GM23338 (cell line): ENCODE results near the gene LYRM7. TPM values are rescaled to one million over a fixed set of nuclear protein-coding genes. Genes with fewer than 3 reads are reported as not detected.

ENCODE experiments used
- ATAC-seq: fragments of 200-7000 bp; cut with Tn5 transposase; 3 replicates; pipeline ENCODE4 v1.9.1; 2020
- DNase-seq: peaks from one replicate; pipeline ENCODE4 v3.0.0-alpha.2; 2015; ENCODE audit warnings: low spot score
- H2AFZ ChIP-seq: fragments of 200-600 bp; sonication (generic); 2 replicates; pipeline ENCODE4 v1.8.0; 2016; ENCODE audit warnings: antibody characterized with exemption, mild to moderate bottlenecking, moderate library complexity
- H3F3A ChIP-seq: fragments of 200-600 bp; sonication (generic); replicated peaks from 2 replicates; pipeline ENCODE4 v1.8.0; 2017; ENCODE audit warnings: antibody characterized with exemption, mixed run types, low read depth
- H3K27ac ChIP-seq: fragments of 200-600 bp; sonication (generic); 2 replicates; pipeline ENCODE4 v1.6.1; 2016; ENCODE audit warnings: low read depth
- H3K27me3 ChIP-seq: fragments of 200-600 bp; sonication (generic); 2 replicates; pipeline ENCODE4 v1.8.0; 2016; ENCODE audit warnings: mild to moderate bottlenecking, mixed run types, moderate library complexity; ENCODE audit not compliant: insufficient read depth
- H3K36me3 ChIP-seq: fragments of 200-600 bp; sonication (generic); 2 replicates; pipeline ENCODE4 v1.8.0; 2016; ENCODE audit warnings: mild to moderate bottlenecking; ENCODE audit not compliant: insufficient read depth
- H3K4me1 ChIP-seq: fragments of 200-600 bp; sonication (generic); 2 replicates; pipeline ENCODE4 v1.8.0; 2016; ENCODE audit warnings: mild to moderate bottlenecking, moderate library complexity; ENCODE audit not compliant: insufficient read depth
- H3K4me2 ChIP-seq: fragments of 200-600 bp; sonication (generic); 2 replicates; pipeline ENCODE4 v1.7.1; 2017; ENCODE audit warnings: mixed run types
- H3K4me3 ChIP-seq: fragments of 200-600 bp; sonication (generic); 2 replicates; pipeline ENCODE4 v1.6.1; 2016; ENCODE audit warnings: mixed run types
- H3K79me2 ChIP-seq: fragments of 200-600 bp; sonication (generic); replicated peaks from 2 replicates; pipeline ENCODE4 v1.8.0; 2017; ENCODE audit warnings: mild to moderate bottlenecking; ENCODE audit not compliant: insufficient read depth
- H3K9me2 ChIP-seq: fragments of 200-600 bp; sonication (generic); 2 replicates; pipeline ENCODE4 v1.8.0; 2017; ENCODE audit not compliant: insufficient read depth
- H4K20me1 ChIP-seq: fragments of 200-600 bp; sonication (generic); replicated peaks from 2 replicates; pipeline ENCODE4 v1.8.0; 2017; ENCODE audit warnings: mild to moderate bottlenecking; ENCODE audit not compliant: insufficient read depth
- H3K27ac Mint-ChIP-seq: 2 replicates; pipeline ENCODE4 v1.8.0; 2020; ENCODE audit warnings: inconsistent platforms, mild to moderate bottlenecking, moderate library complexity, mixed read lengths
- H3K27me3 Mint-ChIP-seq: 3 replicates; pipeline ENCODE4 v1.8.0; 2022; ENCODE audit warnings: low read depth, mild to moderate bottlenecking, moderate library complexity, mixed read lengths, inconsistent platforms; ENCODE audit not compliant: insufficient read depth, poor library complexity
- H3K36me3 Mint-ChIP-seq: 3 replicates; pipeline ENCODE4 v1.8.0; 2021; ENCODE audit warnings: low read depth, mild to moderate bottlenecking, inconsistent platforms, moderate library complexity, mixed read lengths
- H3K4me1 Mint-ChIP-seq: 3 replicates; pipeline ENCODE4 v1.8.0; 2020; ENCODE audit warnings: mild to moderate bottlenecking, inconsistent platforms, mixed read lengths
- H3K4me3 Mint-ChIP-seq: 3 replicates; pipeline ENCODE4 v1.8.0; 2021; ENCODE audit warnings: moderate library complexity, mild to moderate bottlenecking, inconsistent platforms, mixed read lengths
- H3K9me3 Mint-ChIP-seq: 3 replicates; pipeline ENCODE4 v1.8.0; 2020; ENCODE audit warnings: moderate library complexity, mild to moderate bottlenecking, inconsistent platforms, mixed read lengths
- CTCF ChIP-seq, 2 experiments: fragments of 200-600 bp in 1 of 2; sonication (generic) in 1 of 2; conservative IDR thresholded peaks; 2 replicates each; pipeline versions ENCODE4 v1.5.1 to v1.6.1; 2016 to 2017; ENCODE audit warnings: antibody characterized with exemption in 2 of 2, low read depth in 2 of 2, mild to moderate bottlenecking in 2 of 2, moderate library complexity in 1 of 2
- ETS1 ChIP-seq: IDR thresholded peaks from 2 replicates; pipeline ENCODE4 v1.6.1; 2016; ENCODE audit warnings: antibody characterized with exemption
- EZH2 ChIP-seq: fragments of 200-600 bp; sonication (generic); IDR thresholded peaks from one replicate; pipeline ENCODE4 v1.8.0; 2017; ENCODE audit warnings: antibody characterized with exemption, mild to moderate bottlenecking, low read depth; ENCODE audit not compliant: unreplicated experiment
- EZH2phosphoT487 ChIP-seq: fragments of 200-600 bp; sonication (generic); IDR thresholded peaks from one replicate; pipeline ENCODE4 v1.8.1; 2018; ENCODE audit warnings: antibody characterized with exemption; ENCODE audit not compliant: unreplicated experiment
- NANOG ChIP-seq: IDR thresholded peaks from 2 replicates; pipeline ENCODE4 v1.6.1; 2016; ENCODE audit warnings: antibody characterized with exemption, borderline replicate concordance
- POLR2AphosphoS5 ChIP-seq: IDR thresholded peaks from 2 replicates; pipeline ENCODE4 v1.6.1; 2016; ENCODE audit warnings: antibody characterized with exemption, low read depth
- ZNF114 ChIP-seq: fragments of 250-450 bp; sonication (Bioruptor Pico); IDR thresholded peaks from 2 replicates; pipeline ENCODE4 v1.5.0; 2020; ENCODE audit warnings: mild to moderate bottlenecking, moderate library complexity
- polyA plus RNA-seq: library from polyadenylated mRNA; unstranded; fragments of >200 nt; fragmentation: Nextera tagmentation; extraction: Ambion mirVana; gene quantifications from 2 replicates; pipeline ENCODE4 v1.2.1, GENCODE V29; 2016
- total RNA-seq: library from RNA; depleted of rRNA; stranded (reverse); fragments of >200 nt; shearing (Covaris generic); gene quantifications from 2 replicates; pipeline ENCODE4 v1.2.3, GENCODE V29; 2014
- TF ChIP-seq, protein P1 (sequence below): fragments of 250-450 bp; sonication (Bioruptor Pico); IDR thresholded peaks from 2 replicates; pipeline ENCODE4 v1.5.0; 2020; ENCODE audit warnings: mild to moderate bottlenecking, moderate library complexity
- TF ChIP-seq, protein P2 (sequence below): IDR thresholded peaks from one replicate; pipeline ENCODE4 v1.6.1; 2018; ENCODE audit warnings: antibody characterized with exemption; ENCODE audit not compliant: unreplicated experiment

The LYRM7 gene
- total and polyA plus RNA-seq, 2 experiments from 2014 or later = 11.3 to 34.8 TPM

- TF ChIP-seq, protein P1, sequence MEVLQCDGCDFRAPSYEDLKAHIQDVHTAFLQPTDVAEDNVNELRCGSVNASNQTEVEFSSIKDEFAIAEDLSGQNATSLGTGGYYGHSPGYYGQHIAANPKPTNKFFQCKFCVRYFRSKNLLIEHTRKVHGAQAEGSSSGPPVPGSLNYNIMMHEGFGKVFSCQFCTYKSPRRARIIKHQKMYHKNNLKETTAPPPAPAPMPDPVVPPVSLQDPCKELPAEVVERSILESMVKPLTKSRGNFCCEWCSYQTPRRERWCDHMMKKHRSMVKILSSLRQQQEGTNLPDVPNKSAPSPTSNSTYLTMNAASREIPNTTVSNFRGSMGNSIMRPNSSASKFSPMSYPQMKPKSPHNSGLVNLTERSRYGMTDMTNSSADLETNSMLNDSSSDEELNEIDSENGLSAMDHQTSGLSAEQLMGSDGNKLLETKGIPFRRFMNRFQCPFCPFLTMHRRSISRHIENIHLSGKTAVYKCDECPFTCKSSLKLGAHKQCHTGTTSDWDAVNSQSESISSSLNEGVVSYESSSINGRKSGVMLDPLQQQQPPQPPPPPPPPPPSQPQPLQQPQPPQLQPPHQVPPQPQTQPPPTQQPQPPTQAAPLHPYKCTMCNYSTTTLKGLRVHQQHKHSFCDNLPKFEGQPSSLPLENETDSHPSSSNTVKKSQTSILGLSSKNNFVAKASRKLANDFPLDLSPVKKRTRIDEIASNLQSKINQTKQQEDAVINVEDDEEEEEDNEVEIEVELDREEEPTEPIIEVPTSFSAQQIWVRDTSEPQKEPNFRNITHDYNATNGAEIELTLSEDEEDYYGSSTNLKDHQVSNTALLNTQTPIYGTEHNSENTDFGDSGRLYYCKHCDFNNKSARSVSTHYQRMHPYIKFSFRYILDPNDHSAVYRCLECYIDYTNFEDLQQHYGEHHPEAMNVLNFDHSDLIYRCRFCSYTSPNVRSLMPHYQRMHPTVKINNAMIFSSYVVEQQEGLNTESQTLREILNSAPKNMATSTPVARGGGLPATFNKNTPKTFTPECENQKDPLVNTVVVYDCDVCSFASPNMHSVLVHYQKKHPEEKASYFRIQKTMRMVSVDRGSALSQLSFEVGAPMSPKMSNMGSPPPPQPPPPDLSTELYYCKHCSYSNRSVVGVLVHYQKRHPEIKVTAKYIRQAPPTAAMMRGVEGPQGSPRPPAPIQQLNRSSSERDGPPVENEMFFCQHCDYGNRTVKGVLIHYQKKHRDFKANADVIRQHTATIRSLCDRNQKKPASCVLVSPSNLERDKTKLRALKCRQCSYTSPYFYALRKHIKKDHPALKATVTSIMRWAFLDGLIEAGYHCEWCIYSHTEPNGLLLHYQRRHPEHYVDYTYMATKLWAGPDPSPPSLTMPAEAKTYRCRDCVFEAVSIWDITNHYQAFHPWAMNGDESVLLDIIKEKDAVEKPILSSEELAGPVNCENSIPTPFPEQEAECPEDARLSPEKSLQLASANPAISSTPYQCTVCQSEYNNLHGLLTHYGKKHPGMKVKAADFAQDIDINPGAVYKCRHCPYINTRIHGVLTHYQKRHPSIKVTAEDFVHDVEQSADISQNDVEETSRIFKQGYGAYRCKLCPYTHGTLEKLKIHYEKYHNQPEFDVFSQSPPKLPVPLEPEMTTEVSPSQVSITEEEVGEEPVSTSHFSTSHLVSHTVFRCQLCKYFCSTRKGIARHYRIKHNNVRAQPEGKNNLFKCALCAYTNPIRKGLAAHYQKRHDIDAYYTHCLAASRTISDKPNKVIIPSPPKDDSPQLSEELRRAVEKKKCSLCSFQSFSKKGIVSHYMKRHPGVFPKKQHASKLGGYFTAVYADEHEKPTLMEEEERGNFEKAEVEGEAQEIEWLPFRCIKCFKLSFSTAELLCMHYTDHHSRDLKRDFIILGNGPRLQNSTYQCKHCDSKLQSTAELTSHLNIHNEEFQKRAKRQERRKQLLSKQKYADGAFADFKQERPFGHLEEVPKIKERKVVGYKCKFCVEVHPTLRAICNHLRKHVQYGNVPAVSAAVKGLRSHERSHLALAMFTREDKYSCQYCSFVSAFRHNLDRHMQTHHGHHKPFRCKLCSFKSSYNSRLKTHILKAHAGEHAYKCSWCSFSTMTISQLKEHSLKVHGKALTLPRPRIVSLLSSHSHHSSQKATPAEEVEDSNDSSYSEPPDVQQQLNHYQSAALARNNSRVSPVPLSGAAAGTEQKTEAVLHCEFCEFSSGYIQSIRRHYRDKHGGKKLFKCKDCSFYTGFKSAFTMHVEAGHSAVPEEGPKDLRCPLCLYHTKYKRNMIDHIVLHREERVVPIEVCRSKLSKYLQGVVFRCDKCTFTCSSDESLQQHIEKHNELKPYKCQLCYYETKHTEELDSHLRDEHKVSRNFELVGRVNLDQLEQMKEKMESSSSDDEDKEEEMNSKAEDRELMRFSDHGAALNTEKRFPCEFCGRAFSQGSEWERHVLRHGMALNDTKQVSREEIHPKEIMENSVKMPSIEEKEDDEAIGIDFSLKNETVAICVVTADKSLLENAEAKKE (CRISPR knock-in tag) = no peak
- no peak for TF ChIP-seq CTCF (conservative IDR thresholded peaks at IDR 0.05; ENCODE audit: low read depth in 2 of 2)
- TF ChIP-seq ETS1 = no peak
These were observed 56.2 kb downstream of the LYRM7 start (continued) for GRCh38 chr5:131226899-131227298.

- H2AFZ ChIP-seq = no peak overlapping the region
- Mint-ChIP-seq H3K36me3 (no peaks in the 10 kb centered on the region), H3K4me1 (peaks cover 7% of the 10 kb centered on the region; the same call in 1 of the 3 replicates), H3K9me3 (no peaks in the 10 kb centered on the region), H3K4me3 (no peak overlapping the region), H3K27me3 (peaks cover 2% of the 10 kb centered on the region), H3K27ac (no peak overlapping the region)
- no peaks in the 10 kb centered on the region for H3K9me2 ChIP-seq
- no peak overlapping the region for H3K4me3 ChIP-seq
- H3K4me1 ChIP-seq = no peaks in the 10 kb centered on the region
- H3K27me3 ChIP-seq = no peaks in the 10 kb centered on the region
- no peak overlapping the region for H3K4me2 ChIP-seq
- H4K20me1 ChIP-seq = no peaks in the 10 kb centered on the region
- no peaks in the 10 kb centered on the region for H3K36me3 ChIP-seq
- ATAC-seq (no peak), DNase-seq (no peak)
- H3F3A ChIP-seq = no peaks in the 10 kb centered on the region
- H3K79me2 ChIP-seq = no peaks in the 10 kb centered on the region
- H3K27ac ChIP-seq = no peak overlapping the region
- TF ChIP-seq EZH2 = no peak
- TF ChIP-seq, protein P2, sequence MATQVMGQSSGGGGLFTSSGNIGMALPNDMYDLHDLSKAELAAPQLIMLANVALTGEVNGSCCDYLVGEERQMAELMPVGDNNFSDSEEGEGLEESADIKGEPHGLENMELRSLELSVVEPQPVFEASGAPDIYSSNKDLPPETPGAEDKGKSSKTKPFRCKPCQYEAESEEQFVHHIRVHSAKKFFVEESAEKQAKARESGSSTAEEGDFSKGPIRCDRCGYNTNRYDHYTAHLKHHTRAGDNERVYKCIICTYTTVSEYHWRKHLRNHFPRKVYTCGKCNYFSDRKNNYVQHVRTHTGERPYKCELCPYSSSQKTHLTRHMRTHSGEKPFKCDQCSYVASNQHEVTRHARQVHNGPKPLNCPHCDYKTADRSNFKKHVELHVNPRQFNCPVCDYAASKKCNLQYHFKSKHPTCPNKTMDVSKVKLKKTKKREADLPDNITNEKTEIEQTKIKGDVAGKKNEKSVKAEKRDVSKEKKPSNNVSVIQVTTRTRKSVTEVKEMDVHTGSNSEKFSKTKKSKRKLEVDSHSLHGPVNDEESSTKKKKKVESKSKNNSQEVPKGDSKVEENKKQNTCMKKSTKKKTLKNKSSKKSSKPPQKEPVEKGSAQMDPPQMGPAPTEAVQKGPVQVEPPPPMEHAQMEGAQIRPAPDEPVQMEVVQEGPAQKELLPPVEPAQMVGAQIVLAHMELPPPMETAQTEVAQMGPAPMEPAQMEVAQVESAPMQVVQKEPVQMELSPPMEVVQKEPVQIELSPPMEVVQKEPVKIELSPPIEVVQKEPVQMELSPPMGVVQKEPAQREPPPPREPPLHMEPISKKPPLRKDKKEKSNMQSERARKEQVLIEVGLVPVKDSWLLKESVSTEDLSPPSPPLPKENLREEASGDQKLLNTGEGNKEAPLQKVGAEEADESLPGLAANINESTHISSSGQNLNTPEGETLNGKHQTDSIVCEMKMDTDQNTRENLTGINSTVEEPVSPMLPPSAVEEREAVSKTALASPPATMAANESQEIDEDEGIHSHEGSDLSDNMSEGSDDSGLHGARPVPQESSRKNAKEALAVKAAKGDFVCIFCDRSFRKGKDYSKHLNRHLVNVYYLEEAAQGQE = no peak
- TF ChIP-seq EZH2phosphoT487 = no peak
- TF ChIP-seq CTCF (conservative IDR thresholded peaks at IDR 0.05; ENCODE audit: low read depth in 2 of 2) = no peak
- no peak for TF ChIP-seq POLR2AphosphoS5
- TF ChIP-seq ZNF114 (CRISPR knock-in tag) = no peak
- no peak for TF ChIP-seq NANOG
These were observed 57.9 kb downstream of the LYRM7 start for GRCh38 chr5:131228646-131229045.
